Measurements from ENCODE around the gene DDX56. TPM values are rescaled to one million over a fixed set of nuclear protein-coding genes. Genes with fewer than 3 reads are reported as not detected.

The DDX56 gene
- total RNA-seq, 2 donors from 2014 or later: 52.9 to 60.6 TPM

GRCh38 chr7:44531421-44532380, 42.0 kb downstream of the DDX56 start:
- Histone ChIP-seq H3K27ac (no peak overlapping the region), H3K36me3 (no peaks in the 10 kb centered on the region), H3K4me3 (no peak overlapping the region), H3K4me1 (replicated peaks) (no peaks in the 10 kb centered on the region), H3K9me3 (no peaks in the 10 kb centered on the region), H3K27me3 (replicated peaks; ENCODE audit: insufficient read depth) (no peaks in the 10 kb centered on the region)
- intact Hi-C loops (cut with DNase I): no loop called here
- TF ChIP-seq CTCF (IDR thresholded peaks at IDR 0.05): no peak
- no peak for TF ChIP-seq POLR2AphosphoS5 (IDR thresholded peaks at IDR 0.05)
- no peak for TF ChIP-seq POLR2A (IDR thresholded peaks at IDR 0.05)
- no peak for DNase-seq (ENCODE audit: low spot score)
- WGBS: 84% methylated on average over 17 of the region's 17 CpGs

- Histone ChIP-seq H3K4me1 (replicated peaks) (no peaks in the 10 kb centered on the region), H3K27me3 (replicated peaks; ENCODE audit: insufficient read depth) (no peaks in the 10 kb centered on the region), H3K4me3 (no peak overlapping the region), H3K27ac (no peak overlapping the region), H3K9me3 (no peaks in the 10 kb centered on the region), H3K36me3 (no peaks in the 10 kb centered on the region)
- 72% methylated on average over 10 of the region's 10 CpGs for WGBS
- DNase-seq (ENCODE audit: low spot score): no peak
- TF ChIP-seq POLR2AphosphoS5 (IDR thresholded peaks at IDR 0.05) (no peak), POLR2A (IDR thresholded peaks at IDR 0.05) (no peak), CTCF (IDR thresholded peaks at IDR 0.05) (no peak)
- intact Hi-C loops (cut with DNase I): no loop called here
Observed at GRCh38 chr7:44530990-44531389, 42.7 kb downstream of the DDX56 start.

- 82% methylated on average over 3 of the region's 3 CpGs for WGBS
Observed at GRCh38 chr7:44524811-44525388, 48.8 kb downstream of the DDX56 start.

GRCh38 chr7:44522315-44522714, 51.4 kb downstream of the DDX56 start:
- Histone ChIP-seq H3K36me3 (no peaks in the 10 kb centered on the region), H3K27me3 (replicated peaks; ENCODE audit: insufficient read depth) (no peaks in the 10 kb centered on the region), H3K9me3 (no peaks in the 10 kb centered on the region), H3K4me3 (no peak overlapping the region), H3K27ac (no peak overlapping the region), H3K4me1 (replicated peaks) (no peaks in the 10 kb centered on the region)
- no peak for DNase-seq (ENCODE audit: low spot score)
- WGBS: 93% methylated on average over 3 of the region's 3 CpGs
- TF ChIP-seq POLR2AphosphoS5 (IDR thresholded peaks at IDR 0.05) (no peak), CTCF (IDR thresholded peaks at IDR 0.05) (no peak), POLR2A (IDR thresholded peaks at IDR 0.05) (no peak)
- intact Hi-C loops (cut with DNase I): no loop called here

More at GRCh38 chr7:44524811-44525388, 48.8 kb downstream of the DDX56 start:
- Histone ChIP-seq H3K4me3 (no peak overlapping the region), H3K27me3 (replicated peaks; ENCODE audit: insufficient read depth) (no peaks in the 10 kb centered on the region), H3K4me1 (replicated peaks) (no peaks in the 10 kb centered on the region), H3K9me3 (no peaks in the 10 kb centered on the region), H3K36me3 (no peaks in the 10 kb centered on the region), H3K27ac (no peak overlapping the region)
- TF ChIP-seq CTCF (IDR thresholded peaks at IDR 0.05) (no peak), POLR2AphosphoS5 (IDR thresholded peaks at IDR 0.05) (no peak), POLR2A (IDR thresholded peaks at IDR 0.05) (no peak)
- intact Hi-C loops (cut with DNase I): no loop called here
- DNase-seq (ENCODE audit: low spot score): no peak

Data from prostate gland (tissue), 2 donors.